Calu3 (cell line): ENCODE data around the gene LMF2. TPM values are rescaled to one million over a fixed set of nuclear protein-coding genes. Genes with fewer than 3 reads are reported as not detected.
A peak's percentile ranks its signal among the peaks of the same experiment; 100 is the strongest.

Source experiments
- BruUV-seq: library from RNA; stranded (reverse); fragments of 400-500 nt; replicated peaks from 2 replicates; lab custom pipeline; 2021; lab: Mats Ljungman, UMichigan
- CTCF ChIA-PET: fragments of 300-600 bp; sonication (Branson Sonifier 250); formaldehyde crosslinking; loops from one replicate; lab custom pipeline; 2022; ENCODE audit warnings: antibody characterized with exemption; lab: Charles Lee
- DNase-seq: peaks from one replicate; pipeline ENCODE4 v3.0.0; 2022
- H3K27ac Mint-ChIP-seq: one replicate; pipeline ENCODE4 v1.8.0; 2022; ENCODE audit warnings: mixed read lengths; ENCODE audit not compliant: unreplicated experiment
- H3K27me3 Mint-ChIP-seq: one replicate; pipeline ENCODE4 v1.8.0; 2022; ENCODE audit warnings: mixed read lengths; ENCODE audit not compliant: unreplicated experiment
- H3K36me3 Mint-ChIP-seq: one replicate; pipeline ENCODE4 v1.8.0; 2022; ENCODE audit warnings: mild to moderate bottlenecking, moderate library complexity, mixed read lengths; ENCODE audit not compliant: insufficient read depth, unreplicated experiment
- H3K4me1 Mint-ChIP-seq: one replicate; pipeline ENCODE4 v1.8.0; 2022; ENCODE audit warnings: mild to moderate bottlenecking, low read depth, mixed read lengths; ENCODE audit not compliant: unreplicated experiment
- H3K4me3 Mint-ChIP-seq: one replicate; pipeline ENCODE4 v1.8.0; 2022; ENCODE audit warnings: mild to moderate bottlenecking, low read depth, moderate library complexity, mixed read lengths; ENCODE audit not compliant: unreplicated experiment
- H3K9me3 Mint-ChIP-seq: one replicate; pipeline ENCODE4 v1.8.0; 2022; ENCODE audit warnings: low read depth, mixed read lengths; ENCODE audit not compliant: unreplicated experiment
- CTCF ChIP-seq: fragments of 200-600 bp; IDR thresholded peaks from one replicate; pipeline ENCODE4 v1.8.0; 2022; ENCODE audit warnings: antibody characterized with exemption; ENCODE audit not compliant: unreplicated experiment
- intact Hi-C: fragments of 100-400 bp; cut with micrococcal nuclease; formaldehyde crosslinking; loops from one replicate; pipeline ENCODE4 v1.10.0; 2022; ENCODE audit not compliant: unreplicated experiment
- total RNA-seq: library from RNA; stranded (reverse); gene quantifications from 2 replicates; pipeline ENCODE4 v1.2.3, GENCODE V29; 2022

LMF2 gene
- total RNA-seq, 1 experiment from 2014 or later, result 85.2 TPM

GRCh38 chr22:50470491-50470890, 37.0 kb downstream of the LMF2 start:
- Mint-ChIP-seq H3K4me3 (peak overlapping the region; percentile 57), H3K36me3 (peaks cover 83% of the 10 kb centered on the region), H3K9me3 (no peaks in the 10 kb centered on the region), H3K4me1 (peaks cover 42% of the 10 kb centered on the region), H3K27ac (peak overlapping the region; percentile 61), H3K27me3 (no peaks in the 10 kb centered on the region)
- no peak for TF ChIP-seq CTCF
- no TSS peak for BruUV-seq
- no peak for DNase-seq
- CTCF ChIA-PET, result interaction anchor here (0.7 to 1.6 kb wide), 6 partner anchors 9 to 150 kb away, joined by 3 to 6 read pairs (median 4); no protein-coding TSS in a partner anchor
- intact Hi-C loops, result no loop called here

GRCh38 chr22:50469377-50470305, 37.9 kb downstream of the LMF2 start:
- Mint-ChIP-seq H3K4me3 (peak overlapping the region; percentile 57), H3K4me1 (peaks cover 42% of the 10 kb centered on the region), H3K27ac (peak overlapping the region; percentile 61), H3K9me3 (no peaks in the 10 kb centered on the region), H3K36me3 (peaks cover 74% of the 10 kb centered on the region), H3K27me3 (no peaks in the 10 kb centered on the region)
- intact Hi-C loops, result no loop called here
- DNase-seq, result peak; percentile 94
- TF ChIP-seq CTCF, result no peak
- no TSS peak for BruUV-seq
- CTCF ChIA-PET, result interaction anchor here (0.5 to 1.6 kb wide), 8 partner anchors 10 to 151 kb away, joined by 3 to 6 read pairs (median 4); no protein-coding TSS in a partner anchor

- no peak overlapping the region for H3K4me3 Mint-ChIP-seq
- CTCF ChIA-PET, result interaction anchor here (0.6 kb wide), 1 partner anchor 19 kb away, joined by 5 read pairs; no protein-coding TSS in a partner anchor
- peaks cover 72% of the 10 kb centered on the region for H3K36me3 Mint-ChIP-seq
- no peaks in the 10 kb centered on the region for H3K9me3 Mint-ChIP-seq
- DNase-seq, result no peak
- intact Hi-C loops, result no loop called here
- peaks cover 36% of the 10 kb centered on the region for H3K4me1 Mint-ChIP-seq
- no peak overlapping the region for H3K27ac Mint-ChIP-seq
- TF ChIP-seq CTCF, result no peak
- H3K27me3 Mint-ChIP-seq, result no peaks in the 10 kb centered on the region
- BruUV-seq, result no TSS peak
These were observed 38.9 kb downstream of the LMF2 start for GRCh38 chr22:50468626-50469025.

- H3K27ac Mint-ChIP-seq, result no peak overlapping the region
- no TSS peak for BruUV-seq
- intact Hi-C loops, result no loop called here
These were observed 39.6 kb downstream of the LMF2 start for GRCh38 chr22:50467773-50468440.

More at GRCh38 chr22:50467773-50468440, 39.6 kb downstream of the LMF2 start:
- TF ChIP-seq CTCF, result no peak
- Mint-ChIP-seq H3K4me3 (no peak overlapping the region), H3K4me1 (peaks cover 29% of the 10 kb centered on the region), H3K9me3 (no peaks in the 10 kb centered on the region), H3K36me3 (peaks cover 72% of the 10 kb centered on the region), H3K27me3 (no peaks in the 10 kb centered on the region)
- DNase-seq, result no peak
- CTCF ChIA-PET, result no interaction called here
